IMR-90 (cell line): ENCODE results near the gene SLC26A6. TPM values are rescaled to one million over a fixed set of nuclear protein-coding genes. Genes with fewer than 3 reads are reported as not detected.

Experiments used
- ATAC-seq: fragments of 200-7000 bp; cut with Tn5 transposase; 2 replicates; pipeline ENCODE4 v1.9.1; 2020; ENCODE audit warnings: low read depth, mild to moderate bottlenecking, moderate library complexity
- BruUV-seq: library from RNA; stranded (reverse); fragments of 400-500 nt; replicated peaks from 2 replicates; lab custom pipeline; 2021; lab: Mats Ljungman, UMichigan
- CTCF ChIA-PET: fragments of 300-600 bp; formaldehyde crosslinking; extraction: SDS; loops from one replicate; lab custom pipeline; 2021; ENCODE audit warnings: antibody characterized with exemption; lab: Yijun Ruan, JAX
- POLR2A ChIA-PET: fragments of 300-600 bp; sonication (Branson Sonifier 250); formaldehyde crosslinking; loops from one replicate; lab custom pipeline; 2022; ENCODE audit warnings: antibody characterized with exemption; ENCODE audit not compliant: unreplicated experiment; lab: Charles Lee
- DNase-seq: peaks from one replicate; pipeline ENCODE4 v3.0.0; 2013
- H2AFZ ChIP-seq: replicated peaks from 2 replicates; pipeline ENCODE3; 2013; ENCODE audit warnings: low read length, mild to moderate bottlenecking; ENCODE audit not compliant: poor library complexity
- H2AK5ac ChIP-seq: 2 replicates; pipeline ENCODE4 v1.6.1; 2013; ENCODE audit warnings: low read depth, low read length, inconsistent platforms
- H2AK9ac ChIP-seq: replicated peaks from 2 replicates; pipeline ENCODE3; 2013; ENCODE audit warnings: mild to moderate bottlenecking, low read depth, low read length, moderate library complexity; ENCODE audit not compliant: poor library complexity
- H2BK120ac ChIP-seq: 2 replicates; pipeline ENCODE4 v1.6.1; 2013; ENCODE audit warnings: low read depth, low read length, inconsistent platforms
- H2BK15ac ChIP-seq: 3 replicates; pipeline ENCODE4 v1.6.1; 2013; ENCODE audit warnings: low read depth, low read length, inconsistent platforms
- H2BK20ac ChIP-seq: 2 replicates; pipeline ENCODE4 v1.6.1; 2013; ENCODE audit warnings: low read depth, mild to moderate bottlenecking, inconsistent platforms, low read length, moderate library complexity
- H2BK5ac ChIP-seq: 2 replicates; pipeline ENCODE4 v1.6.1; 2013; ENCODE audit warnings: mild to moderate bottlenecking, low read depth, low read length, inconsistent platforms; ENCODE audit not compliant: poor library complexity, severe bottlenecking
- H3K14ac ChIP-seq: replicated peaks from 2 replicates; pipeline ENCODE4 v1.6.1; 2013; ENCODE audit warnings: low read depth, low read length, inconsistent platforms
- H3K18ac ChIP-seq: 2 replicates; pipeline ENCODE4 v1.6.1; 2013; ENCODE audit warnings: low read depth, low read length, control low read depth
- H3K23ac ChIP-seq: 2 replicates; pipeline ENCODE4 v1.6.1; 2013; ENCODE audit warnings: low read depth, low read length, inconsistent platforms
- H3K27ac ChIP-seq: 2 replicates; pipeline ENCODE4 v1.5.1; 2013; ENCODE audit warnings: mild to moderate bottlenecking, control low read depth, low read length; ENCODE audit not compliant: insufficient read depth
- H3K27me3 ChIP-seq: 2 replicates; pipeline ENCODE4 v1.6.1; 2013; ENCODE audit warnings: low read length; ENCODE audit not compliant: control insufficient read depth, insufficient read depth
- H3K36me3 ChIP-seq: 2 replicates; pipeline ENCODE4 v1.6.1; 2013; ENCODE audit warnings: low read length, mixed read lengths; ENCODE audit not compliant: control insufficient read depth, insufficient read depth
- H3K4ac ChIP-seq: 2 replicates; pipeline ENCODE4 v1.6.1; 2013; ENCODE audit warnings: low read depth, low read length, inconsistent platforms
- H3K4me1 ChIP-seq: 2 replicates; pipeline ENCODE4 v1.6.1; 2013; ENCODE audit warnings: low read length, mixed read lengths; ENCODE audit not compliant: control insufficient read depth, insufficient read depth
- H3K4me2 ChIP-seq: 2 replicates; pipeline ENCODE4 v1.6.1; 2013; ENCODE audit warnings: low read depth, mild to moderate bottlenecking, control low read depth, low read length, moderate library complexity
- H3K4me3 ChIP-seq: 2 replicates; pipeline ENCODE4 v1.5.1; 2013; ENCODE audit warnings: low read depth, mild to moderate bottlenecking, control low read depth, low read length, moderate library complexity; ENCODE audit not compliant: insufficient read depth
- H3K56ac ChIP-seq: 2 replicates; pipeline ENCODE4 v1.6.1; 2013; ENCODE audit warnings: low read length, inconsistent platforms; ENCODE audit not compliant: insufficient read depth; ENCODE audit errors: extremely low read depth
- H3K79me1 ChIP-seq, 2 experiments: 2 replicates each; pipeline ENCODE4 v1.6.1; 2013; ENCODE audit warnings: low read length in 2 of 2, inconsistent platforms in 1 of 2, low read depth in 1 of 2
- H3K9ac ChIP-seq: 2 replicates; pipeline ENCODE4 v1.6.1; 2013; ENCODE audit warnings: low read depth, low read length, control low read depth
- H3K9me1 ChIP-seq: 2 replicates; pipeline ENCODE4 v1.6.1; 2013; ENCODE audit warnings: low read length, inconsistent platforms; ENCODE audit not compliant: insufficient read depth
- H3K9me3 ChIP-seq: 2 replicates; pipeline ENCODE4 v1.6.1; 2013; ENCODE audit warnings: low read length; ENCODE audit not compliant: control insufficient read depth, insufficient read depth
- H4K20me1 ChIP-seq: 2 replicates; pipeline ENCODE4 v1.6.1; 2013; ENCODE audit warnings: low read length, inconsistent platforms; ENCODE audit not compliant: insufficient read depth
- H4K5ac ChIP-seq: 2 replicates; pipeline ENCODE4 v1.6.1; 2013; ENCODE audit warnings: mild to moderate bottlenecking, low read depth, low read length, control low read depth
- H4K8ac ChIP-seq, 2 experiments: 2 replicates each; pipeline ENCODE4 v1.6.1; 2013; ENCODE audit warnings: low read depth in 2 of 2, low read length in 2 of 2, control low read depth in 1 of 2, inconsistent platforms in 1 of 2
- H4K91ac ChIP-seq: 2 replicates; pipeline ENCODE4 v1.6.1; 2013; ENCODE audit warnings: low read depth, low read length, inconsistent platforms; ENCODE audit not compliant: insufficient read depth
- CHD1 ChIP-seq: IDR thresholded peaks from 2 replicates; pipeline ENCODE4 v1.6.1; 2012; ENCODE audit warnings: low read depth, low read length, improper control_type of control experiment
- ELK1 ChIP-seq: fragments of 150-350 bp; IDR thresholded peaks from 2 replicates; pipeline ENCODE4 v1.6.1; 2016; ENCODE audit warnings: low read depth, mild to moderate bottlenecking, low read length, moderate library complexity, borderline replicate concordance
- MAFK ChIP-seq: IDR thresholded peaks from 2 replicates; pipeline ENCODE4 v1.6.1; 2012; ENCODE audit warnings: low read depth, low read length, improper control_type of control experiment
- MAZ ChIP-seq: IDR thresholded peaks from 2 replicates; pipeline ENCODE4 v1.6.1; 2012; ENCODE audit warnings: low read depth, mild to moderate bottlenecking, low read length, improper control_type of control experiment, moderate library complexity, borderline replicate concordance
- POLR2A ChIP-seq: IDR thresholded peaks from 2 replicates; pipeline ENCODE4 v1.6.1; 2012; ENCODE audit warnings: mild to moderate bottlenecking, low read depth, low read length
- RCOR1 ChIP-seq: IDR thresholded peaks from 2 replicates; pipeline ENCODE4 v1.6.1; 2012; ENCODE audit warnings: mild to moderate bottlenecking, low read length, improper control_type of control experiment; ENCODE audit not compliant: insufficient replicate concordance
- WGBS, 2 experiments: methylation state at CpG; one replicate each; pipeline versions ENCODE4 v1.1.5 to v1.1.7; 2013; ENCODE audit warnings: missing lambda C conversion rate in 2 of 2; ENCODE audit not compliant: insufficient read length in 1 of 2; ENCODE audit errors: extremely low coverage in 2 of 2; 5-methylcytosine and 5-hydroxymethylcytosine counted together
- dilution Hi-C: fragments of 300-500 bp; cut with HindIII; formaldehyde crosslinking; loops from one replicate; pipeline ENCODE4 v1.14.3; 2018; ENCODE audit warnings: low sequenced_read_pairs; ENCODE audit not compliant: unreplicated experiment
- in situ Hi-C: fragments of 300-500 bp; cut with MboI; formaldehyde crosslinking; loops from 3 replicates; pipeline ENCODE4 v1.14.3; 2019; ENCODE audit warnings: low sequenced_read_pairs, inconsistent platforms, mixed read lengths
- intact Hi-C: fragments of 100-400 bp; cut with micrococcal nuclease; formaldehyde crosslinking; loops from 2 replicates; pipeline ENCODE4 v1.10.0; 2022
- polyA plus RNA-seq, 3 experiments: library from polyadenylated mRNA; depleted of rRNA; stranded (reverse); fragments of >200 nt; gene quantifications; 2 replicates each; pipeline ENCODE4 v1.2.3, GENCODE V29; 2012; ENCODE audit warnings: low replicate concordance in 1 of 3
- total RNA-seq: library from RNA; depleted of rRNA; stranded (reverse); fragments of >200 nt; gene quantifications from 2 replicates; pipeline ENCODE4 v1.2.3, GENCODE V29; 2012

The SLC26A6 gene
- total and polyA plus RNA-seq, 2 of the 4 experiments (the other 2 are of a cell fraction) = 11.8 to 34.3 TPM

- TF ChIP-seq RCOR1 = no peak
- no peak for TF ChIP-seq CHD1
Measured at GRCh38 chr3:48619541-48620524, 15.4 kb downstream of the SLC26A6 start (continued).

- intact Hi-C loops = no loop called here
- H3K9ac ChIP-seq = no peak overlapping the region
- no peak overlapping the region for H3K4me2 ChIP-seq
- WGBS, 2 experiments = no CpG with 5 or more reads among the region's 4 CpGs
- no peak overlapping the region for H2BK120ac ChIP-seq
- H3K9me3 ChIP-seq = peaks cover 10% of the 10 kb centered on the region
- DNase-seq (no peak), ATAC-seq (no peak)
- peak overlapping the region; percentile 60 for H2BK5ac ChIP-seq
- dilution Hi-C loops = no loop called here
- peak overlapping the region; percentile 58; the same call in 1 of the 2 replicates for H2AK5ac ChIP-seq
- H2AK9ac ChIP-seq = no peak overlapping the region
- H3K4me3 ChIP-seq = no peak overlapping the region
- H3K9me1 ChIP-seq = peaks cover 5% of the 10 kb centered on the region; the same call in 1 of the 2 replicates
- no peak overlapping the region for H2BK20ac ChIP-seq
- BruUV-seq = no TSS peak
- no peak overlapping the region for H3K23ac ChIP-seq
- TF ChIP-seq MAFK (no peak), MAZ (no peak), ELK1 (no peak), POLR2A (no peak), RCOR1 (peak; percentile 47)
- H3K4ac ChIP-seq = no peak overlapping the region
- H3K4me1 ChIP-seq = peaks cover 25% of the 10 kb centered on the region
- CTCF ChIA-PET = interaction anchor here (0.9 kb wide), 1 partner anchor 18 kb away, joined by 3 read pairs; no protein-coding TSS in a partner anchor
- no peak overlapping the region for H3K14ac ChIP-seq
- H3K27me3 ChIP-seq = no peaks in the 10 kb centered on the region
- H3K36me3 ChIP-seq = peaks cover 14% of the 10 kb centered on the region; the same call in 1 of the 2 replicates
- no peaks in the 10 kb centered on the region for H3K79me1 ChIP-seq
- no peak overlapping the region for H4K5ac ChIP-seq
- peak overlapping the region; percentile 56; the same call in 2 of the 3 replicates for H2BK15ac ChIP-seq
- no peak overlapping the region; the same call in 1 of the 2 replicates for H3K56ac ChIP-seq
- no peaks in the 10 kb centered on the region for H4K20me1 ChIP-seq
- no peak overlapping the region for H4K8ac ChIP-seq
- POLR2A ChIA-PET = no interaction called here
- H3K27ac ChIP-seq = no peak overlapping the region
- H2AFZ ChIP-seq = no peak overlapping the region
- in situ Hi-C loops = no loop called here
- H3K18ac ChIP-seq = no peak overlapping the region
- H4K91ac ChIP-seq = no peak overlapping the region
Measured at GRCh38 chr3:48617559-48617958, 17.7 kb downstream of the SLC26A6 start.
